Ishikawa (cell line): Measurements from ENCODE around the gene FKBP7.

Experiments used
- CEBPB ChIP-seq: IDR thresholded peaks from 2 replicates; pipeline ENCODE4 v1.6.1; 2012
- CREB1 ChIP-seq: IDR thresholded peaks from 2 replicates; pipeline ENCODE4 v1.6.1; 2012; ENCODE audit warnings: low read depth
- EGR1 ChIP-seq: IDR thresholded peaks from 2 replicates; pipeline ENCODE4 v1.6.1; 2012
- EP300 ChIP-seq: IDR thresholded peaks from 2 replicates; pipeline ENCODE4 v1.6.1; 2012; ENCODE audit warnings: borderline replicate concordance
- FOXM1 ChIP-seq: IDR thresholded peaks from 2 replicates; pipeline ENCODE4 v1.6.1; 2012; ENCODE audit warnings: low read depth, borderline replicate concordance
- NFIC ChIP-seq: IDR thresholded peaks from 2 replicates; pipeline ENCODE4 v1.6.1; 2012
- RAD21 ChIP-seq: IDR thresholded peaks from 2 replicates; pipeline ENCODE4 v1.6.1; 2012; ENCODE audit warnings: low read depth
- TAF1 ChIP-seq: IDR thresholded peaks from 2 replicates; pipeline ENCODE4 v1.6.1; 2012; ENCODE audit warnings: low read depth, mild to moderate bottlenecking
- TCF12 ChIP-seq: IDR thresholded peaks from 2 replicates; pipeline ENCODE4 v1.6.1; 2012; ENCODE audit warnings: low read depth
- TEAD4 ChIP-seq: IDR thresholded peaks from 2 replicates; pipeline ENCODE4 v1.6.1; 2012
- YY1 ChIP-seq: IDR thresholded peaks from 2 replicates; pipeline ENCODE4 v1.6.1; 2012; ENCODE audit warnings: low read depth
- ZBTB7A ChIP-seq: IDR thresholded peaks from 2 replicates; pipeline ENCODE4 v1.6.1; 2012; ENCODE audit warnings: low read depth
- TF ChIP-seq, protein P1 (sequence below): IDR thresholded peaks from 2 replicates; pipeline ENCODE4 v1.6.1; 2012
- TF ChIP-seq, protein P2 (sequence below): IDR thresholded peaks from 2 replicates; pipeline ENCODE4 v1.6.1; 2012
- TF ChIP-seq, protein P3 (sequence below): IDR thresholded peaks from 2 replicates; pipeline ENCODE4 v1.6.1; 2012; ENCODE audit warnings: low read depth, mild to moderate bottlenecking

Gene FKBP7

DNA sequence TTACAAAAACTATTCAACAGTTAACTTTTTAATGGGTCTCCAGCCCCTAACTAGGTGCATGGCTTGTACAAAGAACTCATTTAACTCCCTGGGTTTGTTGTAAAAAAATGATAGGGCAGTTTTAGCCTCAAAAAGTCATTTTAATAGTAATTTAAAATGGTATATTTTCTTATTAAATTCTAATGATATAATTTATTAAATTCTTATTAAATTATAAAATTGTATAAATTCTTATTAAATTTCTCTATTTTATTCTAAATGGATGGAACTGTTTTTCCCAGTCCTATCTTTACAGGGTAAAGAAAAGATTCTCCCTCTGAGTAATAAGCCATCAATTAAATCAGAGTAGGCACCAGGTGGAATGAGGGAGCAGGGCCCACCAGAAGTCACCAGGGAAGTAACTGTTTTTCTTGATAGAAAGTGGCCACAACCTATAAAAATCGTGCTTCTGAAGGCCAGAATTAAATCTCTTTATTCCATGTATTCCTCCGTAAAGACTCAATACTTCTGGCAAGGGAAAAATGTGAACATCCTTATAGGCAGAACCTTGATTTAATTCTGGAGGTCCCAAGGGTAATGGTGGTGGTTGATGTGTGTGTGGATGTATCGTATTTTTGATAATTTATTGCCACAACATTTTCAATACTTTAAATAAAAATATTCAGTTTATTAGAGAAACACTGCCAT is 814 bp downstream of the FKBP7 start:
- TF ChIP-seq RAD21 (no peak), CEBPB (no peak), NFIC (no peak), EP300 (no peak), FOXM1 (no peak), TCF12 (no peak), CREB1 (no peak), EGR1 (no peak), ZBTB7A (no peak), YY1 (no peak), TEAD4 (no peak)
- TF ChIP-seq, protein P1, sequence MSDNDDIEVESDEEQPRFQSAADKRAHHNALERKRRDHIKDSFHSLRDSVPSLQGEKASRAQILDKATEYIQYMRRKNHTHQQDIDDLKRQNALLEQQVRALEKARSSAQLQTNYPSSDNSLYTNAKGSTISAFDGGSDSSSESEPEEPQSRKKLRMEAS: no peak
- TF ChIP-seq, protein P2, sequence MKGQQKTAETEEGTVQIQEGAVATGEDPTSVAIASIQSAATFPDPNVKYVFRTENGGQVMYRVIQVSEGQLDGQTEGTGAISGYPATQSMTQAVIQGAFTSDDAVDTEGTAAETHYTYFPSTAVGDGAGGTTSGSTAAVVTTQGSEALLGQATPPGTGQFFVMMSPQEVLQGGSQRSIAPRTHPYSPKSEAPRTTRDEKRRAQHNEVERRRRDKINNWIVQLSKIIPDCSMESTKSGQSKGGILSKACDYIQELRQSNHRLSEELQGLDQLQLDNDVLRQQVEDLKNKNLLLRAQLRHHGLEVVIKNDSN: no peak
- TF ChIP-seq, protein P3, sequence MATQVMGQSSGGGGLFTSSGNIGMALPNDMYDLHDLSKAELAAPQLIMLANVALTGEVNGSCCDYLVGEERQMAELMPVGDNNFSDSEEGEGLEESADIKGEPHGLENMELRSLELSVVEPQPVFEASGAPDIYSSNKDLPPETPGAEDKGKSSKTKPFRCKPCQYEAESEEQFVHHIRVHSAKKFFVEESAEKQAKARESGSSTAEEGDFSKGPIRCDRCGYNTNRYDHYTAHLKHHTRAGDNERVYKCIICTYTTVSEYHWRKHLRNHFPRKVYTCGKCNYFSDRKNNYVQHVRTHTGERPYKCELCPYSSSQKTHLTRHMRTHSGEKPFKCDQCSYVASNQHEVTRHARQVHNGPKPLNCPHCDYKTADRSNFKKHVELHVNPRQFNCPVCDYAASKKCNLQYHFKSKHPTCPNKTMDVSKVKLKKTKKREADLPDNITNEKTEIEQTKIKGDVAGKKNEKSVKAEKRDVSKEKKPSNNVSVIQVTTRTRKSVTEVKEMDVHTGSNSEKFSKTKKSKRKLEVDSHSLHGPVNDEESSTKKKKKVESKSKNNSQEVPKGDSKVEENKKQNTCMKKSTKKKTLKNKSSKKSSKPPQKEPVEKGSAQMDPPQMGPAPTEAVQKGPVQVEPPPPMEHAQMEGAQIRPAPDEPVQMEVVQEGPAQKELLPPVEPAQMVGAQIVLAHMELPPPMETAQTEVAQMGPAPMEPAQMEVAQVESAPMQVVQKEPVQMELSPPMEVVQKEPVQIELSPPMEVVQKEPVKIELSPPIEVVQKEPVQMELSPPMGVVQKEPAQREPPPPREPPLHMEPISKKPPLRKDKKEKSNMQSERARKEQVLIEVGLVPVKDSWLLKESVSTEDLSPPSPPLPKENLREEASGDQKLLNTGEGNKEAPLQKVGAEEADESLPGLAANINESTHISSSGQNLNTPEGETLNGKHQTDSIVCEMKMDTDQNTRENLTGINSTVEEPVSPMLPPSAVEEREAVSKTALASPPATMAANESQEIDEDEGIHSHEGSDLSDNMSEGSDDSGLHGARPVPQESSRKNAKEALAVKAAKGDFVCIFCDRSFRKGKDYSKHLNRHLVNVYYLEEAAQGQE: no peak

DNA sequence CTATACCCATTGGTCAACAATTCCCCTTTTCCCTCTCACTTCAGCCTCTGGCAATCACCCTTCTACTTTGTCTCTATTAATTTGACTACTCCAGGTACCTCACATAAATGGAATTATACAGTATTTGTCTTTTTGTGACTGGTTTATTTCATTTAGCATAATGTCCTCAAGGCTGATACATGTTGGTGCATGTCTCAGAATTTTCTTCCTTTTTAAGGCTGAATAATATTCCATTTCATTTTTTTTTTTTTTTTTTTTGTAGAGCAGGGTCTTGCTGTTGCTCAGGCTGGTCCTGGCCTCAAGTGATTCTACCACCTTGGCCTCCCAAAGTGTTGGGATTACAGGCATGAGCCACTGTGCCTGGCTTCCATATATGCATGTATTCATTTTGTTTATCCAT is 1.9 kb downstream of the FKBP7 start:
- no peak for TF ChIP-seq ZBTB7A
- no peak for TF ChIP-seq CEBPB
- no peak for TF ChIP-seq TEAD4
- no peak for TF ChIP-seq EP300

DNA sequence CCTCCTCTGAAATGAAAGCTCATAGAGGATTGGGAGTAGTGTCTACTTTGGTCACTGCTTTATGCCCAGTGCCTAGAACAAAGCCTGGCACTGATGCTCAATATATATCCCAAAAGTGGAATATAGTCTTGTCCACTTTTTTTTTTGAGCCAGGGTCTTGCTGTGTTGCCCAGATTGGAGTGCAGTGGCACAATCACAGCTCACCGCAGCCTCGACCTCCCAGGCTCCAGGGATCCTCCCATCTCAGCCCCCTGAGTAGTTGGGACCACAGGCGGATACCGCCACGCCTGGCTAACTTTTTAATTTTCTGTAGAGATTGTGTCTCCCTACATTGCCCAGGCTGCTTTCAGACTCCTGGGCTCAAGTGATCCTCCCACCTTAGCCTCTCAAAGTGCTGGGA is 3.8 kb downstream of the FKBP7 start:
- TF ChIP-seq EP300: no peak
- no peak for TF ChIP-seq EGR1
- no peak for TF ChIP-seq YY1
- TF ChIP-seq, protein P3: no peak
- TF ChIP-seq TAF1: no peak
- TF ChIP-seq CEBPB: no peak
- no peak for TF ChIP-seq FOXM1

DNA sequence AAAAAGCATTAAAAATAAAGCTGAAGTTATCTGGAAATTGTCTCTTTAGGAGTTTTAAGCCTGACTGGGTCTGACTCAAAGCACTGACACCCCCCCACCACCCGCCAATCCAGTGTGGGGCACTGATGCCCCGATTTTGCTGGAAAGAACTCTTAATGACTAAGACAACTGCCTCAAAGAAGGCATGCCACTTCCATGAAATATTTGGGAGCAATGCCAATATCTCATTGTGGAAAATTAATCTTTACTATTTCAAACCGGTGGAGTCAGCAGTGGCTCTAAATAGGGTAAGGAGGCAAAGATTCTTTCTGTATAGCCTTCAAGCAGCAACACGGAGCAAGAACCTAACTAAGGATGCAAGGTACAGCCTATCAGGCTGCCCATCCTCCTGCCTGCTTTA is 4.5 kb downstream of the FKBP7 start:
- TF ChIP-seq, protein P3: no peak
- TF ChIP-seq TAF1: no peak
- TF ChIP-seq, protein P1: no peak
- TF ChIP-seq YY1: no peak
- no peak for TF ChIP-seq RAD21
- no peak for TF ChIP-seq CEBPB
- no peak for TF ChIP-seq CREB1
- no peak for TF ChIP-seq TEAD4
- TF ChIP-seq, protein P2: no peak
- no peak for TF ChIP-seq ZBTB7A
- TF ChIP-seq EGR1: no peak
- TF ChIP-seq TCF12: no peak
- TF ChIP-seq NFIC: no peak

DNA sequence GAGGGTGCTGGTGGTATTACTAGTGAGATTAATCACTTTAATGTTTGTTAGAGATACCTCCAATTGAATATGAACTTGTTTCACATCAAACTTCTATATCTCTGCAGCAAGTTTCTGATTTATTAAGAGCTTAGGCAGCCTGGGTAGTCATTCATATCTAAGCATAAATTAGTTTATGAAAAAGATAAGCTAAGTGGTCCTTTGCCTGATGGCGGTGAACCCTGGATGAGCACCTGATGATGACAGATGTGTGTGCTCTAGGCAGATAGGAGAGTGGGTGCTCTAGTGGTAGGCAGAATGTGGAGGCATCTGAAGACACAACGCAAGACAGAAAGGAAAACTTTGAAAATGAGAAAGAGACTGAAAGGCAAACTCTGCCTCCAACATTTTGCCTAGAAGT is 5.0 kb downstream of the FKBP7 start:
- no peak for TF ChIP-seq CREB1
- TF ChIP-seq EGR1: no peak
- TF ChIP-seq, protein P3: no peak
- TF ChIP-seq RAD21: no peak
- TF ChIP-seq CEBPB: no peak
